KG1 (cell line): ENCODE results near the gene FBL.

Experiments used
- DNase-seq: peaks from one replicate; lab custom pipeline; 2025; lab: John Stamatoyannopoulos, UW

The FBL gene

GRCh38 chr19:39788244-39788643 is 57.9 kb downstream of the FBL start:
- no peak for DNase-seq
